H1 (cell line): ENCODE data around the gene CIITA. TPM values are rescaled to one million over a fixed set of nuclear protein-coding genes. Genes with fewer than 3 reads are reported as not detected.

Experiments used
- CTCF ChIA-PET: fragments of 300-600 bp; sonication (Branson Sonifier 250); formaldehyde crosslinking; loops from one replicate; lab custom pipeline; 2021; ENCODE audit not compliant: partially characterized antibody; lab: Charles Lee
- POLR2A ChIA-PET: fragments of 300-600 bp; sonication (Branson Sonifier 250); formaldehyde crosslinking; loops from one replicate; lab custom pipeline; 2021; ENCODE audit warnings: inconsistent platforms; ENCODE audit not compliant: partially characterized antibody; lab: Charles Lee
- DNase-seq, 2 experiments: peaks; one replicate each; pipeline versions ENCODE4 v3.0.0 to v3.0.0-alpha.2; 2010 to 2022; ENCODE audit warnings: low spot score in 2 of 2, low read depth in 1 of 2, mixed read lengths in 1 of 2
- FAIRE-seq: peaks from 2 replicates; lab custom pipeline; 2011; peaks lifted over from hg19 to GRCh38; lab: Jason Lieb, UNC
- H2AFZ ChIP-seq: 2 replicates; pipeline ENCODE4 v1.8.1; 2012; ENCODE audit warnings: low read length, inconsistent platforms
- H2AK5ac ChIP-seq: 2 replicates; pipeline ENCODE4 v1.6.1; 2013; ENCODE audit warnings: low read depth, low read length
- H2BK120ac ChIP-seq: replicated peaks from 2 replicates; pipeline ENCODE3; 2013; ENCODE audit warnings: low read depth, low read length, inconsistent platforms
- H2BK12ac ChIP-seq: 2 replicates; pipeline ENCODE4 v1.6.1; 2013; ENCODE audit warnings: low read depth, low read length
- H2BK15ac ChIP-seq: 2 replicates; pipeline ENCODE4 v1.6.1; 2013; ENCODE audit warnings: low read length
- H2BK20ac ChIP-seq: 2 replicates; pipeline ENCODE4 v1.6.1; 2013; ENCODE audit warnings: low read length
- H2BK5ac ChIP-seq: 2 replicates; pipeline ENCODE4 v1.6.1; 2013; ENCODE audit warnings: low read depth, low read length
- H3K14ac ChIP-seq: 2 replicates; pipeline ENCODE4 v1.6.1; 2013; ENCODE audit warnings: inconsistent platforms; ENCODE audit not compliant: insufficient read length
- H3K18ac ChIP-seq: 2 replicates; pipeline ENCODE4 v1.6.1; 2013; ENCODE audit warnings: low read length; ENCODE audit errors: extremely low read depth
- H3K23ac ChIP-seq: 2 replicates; pipeline ENCODE4 v1.6.1; 2013; ENCODE audit warnings: inconsistent platforms; ENCODE audit not compliant: insufficient read length
- H3K23me2 ChIP-seq: 2 replicates; pipeline ENCODE4 v1.6.1; 2013; ENCODE audit warnings: low read depth, low read length
- H3K27ac ChIP-seq: 2 replicates; pipeline ENCODE4 v1.6.1; 2011; ENCODE audit warnings: low read depth, low read length, inconsistent platforms
- H3K27me3 ChIP-seq, 4 experiments: replicated peaks in 1 of 4; 1 replicate in 1 of 4; 2 replicates in 3 of 4; pipeline versions ENCODE4 v1.6.1 to v1.8.1; 2011 to 2013; ENCODE audit warnings: low read length in 3 of 4, mild to moderate bottlenecking in 3 of 4, inconsistent platforms in 2 of 4, mixed read lengths in 2 of 4, moderate library complexity in 1 of 4; ENCODE audit not compliant: control insufficient read depth in 3 of 4, insufficient read depth in 3 of 4; ENCODE audit errors: extremely low read depth in 1 of 4
- H3K36me3 ChIP-seq, 4 experiments: 2 replicates each; pipeline versions ENCODE4 v1.6.1 to v1.8.1; 2011 to 2013; ENCODE audit warnings: mild to moderate bottlenecking in 4 of 4, low read length in 3 of 4, moderate library complexity in 2 of 4, control low read depth in 1 of 4, inconsistent platforms in 1 of 4; ENCODE audit not compliant: insufficient read depth in 4 of 4, control insufficient read depth in 2 of 4
- H3K4ac ChIP-seq: replicated peaks from 2 replicates; pipeline ENCODE3; 2013; ENCODE audit warnings: low read length, low read depth, mixed read lengths, inconsistent platforms; ENCODE audit not compliant: insufficient read length
- H3K4me1 ChIP-seq, 4 experiments: replicated peaks in 1 of 4; 1 replicate in 1 of 4; 2 replicates in 3 of 4; pipeline versions ENCODE4 v1.6.1 to v1.8.1; 2011 to 2013; ENCODE audit warnings: low read length in 3 of 4, inconsistent platforms in 2 of 4, mixed read lengths in 1 of 4; ENCODE audit not compliant: insufficient read depth in 4 of 4, control insufficient read depth in 3 of 4
- H3K4me2 ChIP-seq, 2 experiments: 2 replicates each; pipeline versions ENCODE4 v1.6.1 to v1.8.1; 2011 to 2013; ENCODE audit warnings: low read depth in 2 of 2, low read length in 2 of 2, control low read depth in 1 of 2, inconsistent platforms in 1 of 2, mild to moderate bottlenecking in 1 of 2; ENCODE audit not compliant: insufficient read depth in 1 of 2
- H3K4me3 ChIP-seq, 4 experiments: fragments of 200-600, 300-600 bp in 1 of 4; sonication (generic), shearing (Covaris generic), sonication (Bioruptor Twin) in 1 of 4; 2 replicates each; pipeline versions ENCODE4 v1.5.1 to v1.8.1; 2011 to 2016; ENCODE audit warnings: low read length in 4 of 4, low read depth in 3 of 4, control low read depth in 2 of 4, inconsistent platforms in 2 of 4, mild to moderate bottlenecking in 2 of 4, mixed read lengths in 1 of 4, moderate library complexity in 1 of 4; ENCODE audit not compliant: insufficient read depth in 2 of 4; ENCODE audit errors: extremely low read depth in 1 of 4
- H3K56ac ChIP-seq: replicated peaks from 2 replicates; pipeline ENCODE3; 2013; ENCODE audit warnings: low read depth, mild to moderate bottlenecking, mixed read lengths, low read length, inconsistent platforms; ENCODE audit not compliant: insufficient read length
- H3K79me1 ChIP-seq: 2 replicates; pipeline ENCODE4 v1.6.1; 2013; ENCODE audit warnings: low read depth, low read length, control low read depth
- H3K79me2 ChIP-seq, 2 experiments: 2 replicates each; pipeline versions ENCODE4 v1.6.1 to v1.8.1; 2012 to 2013; ENCODE audit warnings: low read length in 2 of 2, mild to moderate bottlenecking in 2 of 2, inconsistent platforms in 1 of 2; ENCODE audit not compliant: insufficient read depth in 2 of 2, control insufficient read depth in 1 of 2
- H3K9ac ChIP-seq, 4 experiments: replicated peaks in 1 of 4; 1 replicate in 1 of 4; 2 replicates in 3 of 4; pipeline versions ENCODE4 v1.6.1 to v1.8.1; 2011 to 2013; ENCODE audit warnings: low read depth in 3 of 4, low read length in 3 of 4, control low read depth in 2 of 4, mild to moderate bottlenecking in 2 of 4, moderate library complexity in 2 of 4, inconsistent platforms in 1 of 4; ENCODE audit errors: extremely low read depth in 1 of 4
- H3K9me3 ChIP-seq, 2 experiments: 2 replicates each; pipeline versions ENCODE4 v1.6.1 to v1.8.1; 2012 to 2013; ENCODE audit warnings: mild to moderate bottlenecking in 2 of 2, moderate library complexity in 2 of 2, control low read depth in 1 of 2, inconsistent platforms in 1 of 2, low read depth in 1 of 2, low read length in 1 of 2, mixed read lengths in 1 of 2; ENCODE audit not compliant: insufficient read depth in 2 of 2
- H4K20me1 ChIP-seq, 2 experiments: replicated peaks in 1 of 2; 2 replicates each; pipeline versions ENCODE3 to v1.8.1; 2011 to 2013; ENCODE audit warnings: inconsistent platforms in 2 of 2, low read length in 2 of 2, mild to moderate bottlenecking in 1 of 2; ENCODE audit not compliant: insufficient read depth in 2 of 2, control insufficient read depth in 1 of 2
- H4K5ac ChIP-seq: 2 replicates; pipeline ENCODE4 v1.6.1; 2013; ENCODE audit warnings: low read length, low read depth, mixed read lengths, inconsistent platforms; ENCODE audit not compliant: insufficient read length
- H4K8ac ChIP-seq: 2 replicates; pipeline ENCODE4 v1.8.0; 2013; ENCODE audit warnings: mild to moderate bottlenecking, moderate library complexity, low read length, inconsistent platforms; ENCODE audit not compliant: insufficient read depth; ENCODE audit errors: extremely low read depth
- H4K91ac ChIP-seq: replicated peaks from 2 replicates; pipeline ENCODE3; 2013; ENCODE audit warnings: low read length, mixed read lengths, inconsistent platforms; ENCODE audit not compliant: insufficient read length
- ASH2L ChIP-seq: fragments of 200-600, 300-600 bp; sonication (generic); IDR thresholded peaks from one replicate; pipeline ENCODE4 v1.7.1; 2017; ENCODE audit warnings: low read length
- ATF3 ChIP-seq: IDR thresholded peaks from 2 replicates; pipeline ENCODE4 v1.6.1; 2011; ENCODE audit warnings: low read depth, mild to moderate bottlenecking, low read length; ENCODE audit not compliant: insufficient read depth
- CBX5 ChIP-seq: fragments of 300-800, 300-1000 bp; sonication (generic); IDR thresholded peaks from 2 replicates; pipeline ENCODE4 v1.7.1; 2016; ENCODE audit warnings: antibody characterized with exemption, low read length, low read depth
- MAFK ChIP-seq: IDR thresholded peaks from 2 replicates; pipeline ENCODE4 v1.6.1; 2012; ENCODE audit warnings: low read depth, mild to moderate bottlenecking, improper control_type of control experiment, low read length
- RFX5 ChIP-seq: IDR thresholded peaks from 2 replicates; pipeline ENCODE4 v1.6.1; 2011; ENCODE audit warnings: low read depth, low read length, improper control_type of control experiment, borderline replicate concordance
- SIN3A ChIP-seq, 2 experiments: IDR thresholded peaks in 1 of 2; conservative IDR thresholded peaks in 1 of 2; 2 replicates each; pipeline ENCODE4 v1.6.1; 2011 to 2012; ENCODE audit warnings: low read length in 2 of 2, improper control_type of control experiment in 1 of 2, low read depth in 1 of 2, mild to moderate bottlenecking in 1 of 2
- WGBS, 2 experiments: shearing (Covaris generic) in 1 of 2; methylation state at CpG; one replicate each; pipeline versions ENCODE4 v1.1.6 to v1.1.7; 2013 to 2015; ENCODE audit warnings: low lambda C conversion rate in 2 of 2, mixed read lengths in 2 of 2, inconsistent platforms in 1 of 2, low coverage in 1 of 2, missing lambda C conversion rate in 1 of 2; ENCODE audit not compliant: insufficient replicate concordance in 2 of 2, insufficient coverage in 1 of 2, insufficient read length in 1 of 2; ENCODE audit errors: extremely low coverage in 1 of 2, missing lambda C conversion rate in 1 of 2; 5-methylcytosine and 5-hydroxymethylcytosine counted together
- polyA plus RNA-seq, 7 experiments: library from polyadenylated mRNA; depleted of rRNA in 3 of 7; stranded (reverse) in 5 of 7; unstranded in 2 of 7; fragments of >200 nt in 5 of 7; fragments of 200-250 nt in 2 of 7; gene quantifications; 1 replicate in 5 of 7; 2 replicates in 1 of 7; 4 replicates in 1 of 7; pipeline versions ENCODE4 v1.2.1 to v1.2.3, GENCODE V29; 2011 to 2013; ENCODE audit warnings: missing spikeins in 2 of 7, mixed read lengths in 2 of 7
- total RNA-seq: library from RNA; stranded (reverse); fragmentation: NEBNext Ultra II Directional; extraction: Animal tissue kit (Norgen Biotek cat#: 25700); gene quantifications from 2 replicates; pipeline ENCODE4 v1.2.1, GENCODE V29; 2021

The CIITA gene
- total and polyA plus RNA-seq, 2 of the 8 experiments (the other 6 are each of a cell fraction or from before 2014, with no cell fraction given): 0.07 to 0.17 TPM

GRCh38 chr16:10982465-10983150 is 105.6 kb downstream of the CIITA start:
- Histone ChIP-seq H2BK5ac (no peak overlapping the region), H3K4me3 (no peak overlapping the region), H3K79me1 (no peaks in the 10 kb centered on the region), H3K23ac (no peak overlapping the region), H3K14ac (no peak overlapping the region), H3K56ac (no peak overlapping the region), H3K79me2 (no peaks in the 10 kb centered on the region), H3K4me2 (no peak overlapping the region), H3K9me3 (no peaks in the 10 kb centered on the region), H2BK20ac (no peak overlapping the region), H3K27me3 (no peaks in the 10 kb centered on the region), H3K18ac (no peak overlapping the region), H2AK5ac (no peak overlapping the region), H3K4me1 (0 out of 7 replicates have a peak, but pooled peaks cover 0 to 2% (median 0%) of the 10 kb centered on the region in 4 experiments), H2BK12ac (no peak overlapping the region), H4K91ac (no peak overlapping the region), H3K36me3 (no peaks in the 10 kb centered on the region; a peak in 1 of 8 replicates), H3K4ac (no peak overlapping the region), H2BK15ac (no peak overlapping the region), H3K9ac (no peak overlapping the region), H3K27ac (no peak overlapping the region), H2AFZ (no peak overlapping the region), H3K23me2 (no peaks in the 10 kb centered on the region), H4K20me1 (peaks cover 0 to 3% of the 10 kb centered on the region in 2 experiments), H4K8ac (no peak overlapping the region), H2BK120ac (no peak overlapping the region), H4K5ac (no peak overlapping the region)
- 83% methylated on average over 15 of the region's 15 CpGs; no CpG with 5 or more reads in 1 of the 2 experiments for WGBS, 2 experiments
- ChIA-PET POLR2A (interaction anchor here (0.6 kb wide), 1 partner anchor 384 kb away, joined by 3 read pairs; no protein-coding TSS in a partner anchor), CTCF (interaction anchor here (0.7 to 6.2 kb wide), 17 partner anchors 8 to 405 kb away, joined by 3 to 67 read pairs (median 4); no protein-coding TSS in a partner anchor)
- TF ChIP-seq RFX5 (no peak), CBX5 (no peak), ATF3 (no peak), ASH2L (no peak), MAFK (no peak), SIN3A (conservative IDR thresholded peaks at IDR 0.05 in 1 of 2, IDR thresholded peaks at IDR 0.05 in 1 of 2; ENCODE audit: low read depth in 1 of 2, low read length in 2 of 2) (no peak)
- FAIRE-seq (no peak), DNase-seq (no peak)
